Measurements from ENCODE around the gene KRT35. TPM values are rescaled to one million over a fixed set of nuclear protein-coding genes. Genes with fewer than 3 reads are reported as not detected.
A peak's percentile ranks its signal among the peaks of the same experiment; 100 is the strongest.

The KRT35 gene
- total RNA-seq, 1 experiment from 2014 or later: not detected

- Histone ChIP-seq H4K20me1 (ENCODE audit: insufficient read depth) (no peaks in the 10 kb centered on the region), H3K4me1 (ENCODE audit: control insufficient read depth in 1 of 2, insufficient read depth in 2 of 2, low read length in 2 of 2) (peaks cover 34 to 90% of the 10 kb centered on the region in 2 experiments), H3K9ac (ENCODE audit: low read length) (peak overlapping the region; percentile 48), H3K4me3 (replicated peaks in 1 of 2; ENCODE audit: low read depth in 1 of 2, low read length in 2 of 2) (peak overlapping the region in 1 of 2 experiments; percentile 25; a peak in 1 of 4 replicates), H3K79me2 (ENCODE audit: insufficient read depth, low read length) (no peaks in the 10 kb centered on the region), H3K27me3 (ENCODE audit: insufficient read depth, low read length) (no peaks in the 10 kb centered on the region), H3K27ac (ENCODE audit: low read depth, low read length) (peak overlapping the region; percentile 61), H3K9me3 (ENCODE audit: control insufficient read depth in 1 of 2, insufficient read depth in 1 of 2, low read depth in 1 of 2, low read length in 2 of 2) (no peaks in the 10 kb centered on the region), H2AFZ (ENCODE audit: low read depth, low read length, poor library complexity, severe bottlenecking) (no peak overlapping the region), H3K9me2 (ENCODE audit: insufficient read depth) (no peaks in the 10 kb centered on the region), H3K36me3 (ENCODE audit: control insufficient read depth in 1 of 2, insufficient read depth in 2 of 2, low read length in 2 of 2) (no peaks in the 10 kb centered on the region), H3K4me2 (ENCODE audit: low read length) (peak overlapping the region; percentile 65)
- intact Hi-C loops (cut with micrococcal nuclease): loop anchor here (1.0 to 10.0 kb wide), 6 partner anchors 52 to 694 kb away; no protein-coding TSS in a partner anchor
- ATAC-seq (peak; percentile 93), DNase-seq (ENCODE audit: low read depth, low spot score) (peak; percentile 87)
- CTCF ChIA-PET: interaction anchor here (0.8 to 4.7 kb wide), 10 partner anchors 25 to 640 kb away, joined by 3 to 23 read pairs (median 6); no protein-coding TSS in a partner anchor
- RAD21 ChIA-PET (ENCODE audit: low non-redundant PET in 1 of 2, low total read pairs in 2 of 2, uncharacterized antibody in 2 of 2, unreplicated experiment in 2 of 2): interaction anchor here (0.7 to 2.5 kb wide), 4 partner anchors 33 to 93 kb away, joined by 3 to 5 read pairs (median 4); no protein-coding TSS in a partner anchor
- BruUV-seq (replicated peaks): TSS peak; percentile 90
- POLR2A ChIA-PET: interaction anchor here (1.4 kb wide), 2 partner anchors 25 to 31 kb away, joined by 3 read pairs; partner anchors contain the start of gene KRT19
- TF ChIP-seq CTCF (IDR thresholded peaks at IDR 0.05 in 2 of 3, conservative IDR thresholded peaks at IDR 0.05 in 1 of 3; ENCODE audit: borderline replicate concordance in 1 of 3, insufficient read depth in 1 of 3, low read depth in 2 of 3, low read length in 2 of 3) (peak; percentile 94 to 96 (median 95)), JUND (IDR thresholded peaks at IDR 0.05) (no peak), ZNF274 (IDR thresholded peaks at IDR 0.05; ENCODE audit: low read depth, low read length) (no peak), POLR2A (IDR thresholded peaks at IDR 0.05; ENCODE audit: borderline replicate concordance, extremely low read depth, insufficient read depth, insufficient read length) (peak; percentile 74), RAD21 (IDR thresholded peaks at IDR 0.05; ENCODE audit: low read depth) (peak; percentile 100), EZH2 (IDR thresholded peaks at IDR 0.05) (no peak), TCF7L2 (IDR thresholded peaks at IDR 0.05; ENCODE audit: borderline replicate concordance, extremely low read depth, insufficient read depth, insufficient read length) (no peak), EGR1 (IDR thresholded peaks at IDR 0.05; ENCODE audit: low read depth) (no peak), SP1 (IDR thresholded peaks at IDR 0.05; ENCODE audit: low read depth) (peak; percentile 56), YY1 (IDR thresholded peaks at IDR 0.05; ENCODE audit: extremely low read depth, insufficient replicate concordance, low read depth, low read length) (peak; percentile 80), CEBPB (IDR thresholded peaks at IDR 0.05; ENCODE audit: low read depth) (no peak), REST (IDR thresholded peaks at IDR 0.05; ENCODE audit: low read depth) (no peak), EZH2phosphoT487 (IDR thresholded peaks at IDR 0.05; ENCODE audit: borderline replicate concordance) (no peak), POLR2AphosphoS5 (IDR thresholded peaks at IDR 0.05; ENCODE audit: low read depth, low read length) (peak; percentile 84), SRF (IDR thresholded peaks at IDR 0.05; ENCODE audit: low read depth) (no peak), ELF1 (IDR thresholded peaks at IDR 0.05; ENCODE audit: borderline replicate concordance, low read depth) (no peak; the same call in 1 of the 2 replicates), FOSL1 (IDR thresholded peaks at IDR 0.05; ENCODE audit: low read depth) (no peak), ZFX (IDR thresholded peaks at IDR 0.05) (no peak), CBX3 (IDR thresholded peaks at IDR 0.05; ENCODE audit: low read depth) (peak; percentile 89), ZBTB33 (IDR thresholded peaks at IDR 0.05; ENCODE audit: extremely low read depth, insufficient replicate concordance, low read length) (peak; percentile 47)
These were observed 16.0 kb upstream of the KRT35 start for GRCh38 chr17:41496803-41497484.

Measured in HCT116 (cell line).